Activated CD4-positive, alpha-beta T cell treated with anti-CD3 and anti-CD28 coated beads, Interleukin-2, amount 10 ng/mL, durations not matched to agents 7 days and 5 days (primary cell): Measurements from ENCODE around the gene ACBD6. TPM values are rescaled to one million over a fixed set of nuclear protein-coding genes. Genes with fewer than 3 reads are reported as not detected.
A peak's percentile ranks its signal among the peaks of the same experiment; 100 is the strongest.

Experiments used
- CTCF ChIA-PET: fragments of 350-600 bp; sonication (Branson Sonifier 250); formaldehyde crosslinking; loops from one replicate; lab custom pipeline; 2021; ENCODE audit warnings: antibody characterized with exemption; lab: Charles Lee
- POLR2A ChIA-PET: fragments of 350-600 bp; sonication (Branson Sonifier 250); formaldehyde crosslinking; loops from one replicate; lab custom pipeline; 2021; ENCODE audit warnings: antibody characterized with exemption; lab: Charles Lee
- DNase-seq: peaks from one replicate; pipeline ENCODE4 v3.0.0-alpha.2; 2020
- H3K27ac Mint-ChIP-seq: one replicate; pipeline ENCODE4 v1.8.0; 2021; ENCODE audit warnings: mild to moderate bottlenecking, moderate library complexity, mixed read lengths
- H3K27me3 Mint-ChIP-seq: one replicate; pipeline ENCODE4 v1.8.0; 2021; ENCODE audit warnings: mixed read lengths
- H3K36me3 Mint-ChIP-seq: one replicate; pipeline ENCODE4 v1.8.0; 2021; ENCODE audit warnings: low read depth, mixed read lengths
- H3K4me1 Mint-ChIP-seq: one replicate; pipeline ENCODE4 v1.8.0; 2021; ENCODE audit warnings: mixed read lengths
- H3K4me3 Mint-ChIP-seq: one replicate; pipeline ENCODE4 v1.8.0; 2021; ENCODE audit warnings: mild to moderate bottlenecking, moderate library complexity, mixed read lengths
- H3K9me3 Mint-ChIP-seq: one replicate; pipeline ENCODE4 v1.8.0; 2021; ENCODE audit warnings: mixed read lengths
- total RNA-seq, 2 experiments: library from RNA; stranded (reverse); gene quantifications; one replicate each; pipeline ENCODE4 v1.2.3, GENCODE V29; 2021

Gene ACBD6
- total RNA-seq, 2 experiments from 2014 or later: 39.9 to 40.8 TPM

- no peaks in the 10 kb centered on the region for H3K36me3 Mint-ChIP-seq
- H3K4me3 Mint-ChIP-seq: no peak overlapping the region
- peaks cover 2% of the 10 kb centered on the region for H3K4me1 Mint-ChIP-seq
- CTCF ChIA-PET: interaction anchor here (1.2 kb wide), 1 partner anchor 340 kb away, joined by 3 read pairs; no protein-coding TSS in a partner anchor
- no peaks in the 10 kb centered on the region for H3K27me3 Mint-ChIP-seq
- H3K9me3 Mint-ChIP-seq: no peaks in the 10 kb centered on the region
- no peak overlapping the region for H3K27ac Mint-ChIP-seq
- DNase-seq: no peak
- POLR2A ChIA-PET: no interaction called here
These were observed 19.8 kb upstream of the ACBD6 start for GRCh38 chr1:180522213-180522515.

GRCh38 chr1:180521474-180522212 is 19.3 kb upstream of the ACBD6 start:
- no peaks in the 10 kb centered on the region for H3K36me3 Mint-ChIP-seq
- no peak for DNase-seq
- H3K27ac Mint-ChIP-seq: no peak overlapping the region
- H3K4me1 Mint-ChIP-seq: peaks cover 2% of the 10 kb centered on the region
- POLR2A ChIA-PET: no interaction called here
- no peak overlapping the region for H3K4me3 Mint-ChIP-seq
- no peaks in the 10 kb centered on the region for H3K27me3 Mint-ChIP-seq
- CTCF ChIA-PET: interaction anchor here (1.2 kb wide), 1 partner anchor 341 kb away, joined by 3 read pairs; no protein-coding TSS in a partner anchor
- no peaks in the 10 kb centered on the region for H3K9me3 Mint-ChIP-seq

GRCh38 chr1:180519846-180520245 is 17.5 kb upstream of the ACBD6 start:
- Mint-ChIP-seq H3K4me3 (no peak overlapping the region), H3K4me1 (peaks cover 3% of the 10 kb centered on the region), H3K27me3 (no peaks in the 10 kb centered on the region), H3K9me3 (no peaks in the 10 kb centered on the region), H3K27ac (no peak overlapping the region), H3K36me3 (no peaks in the 10 kb centered on the region)
- no peak for DNase-seq
- CTCF ChIA-PET: no interaction called here
- POLR2A ChIA-PET: no interaction called here

- DNase-seq: peak; percentile 73
- H3K36me3 Mint-ChIP-seq: no peaks in the 10 kb centered on the region
- H3K9me3 Mint-ChIP-seq: no peaks in the 10 kb centered on the region
- H3K27ac Mint-ChIP-seq: no peak overlapping the region
- CTCF ChIA-PET: interaction anchor here (0.6 to 2.7 kb wide), 17 partner anchors 8 to 686 kb away, joined by 3 to 19 read pairs (median 3); partner anchors contain the start of genes ACBD6 and KIAA1614
- no peak overlapping the region for H3K4me3 Mint-ChIP-seq
- peaks cover 10% of the 10 kb centered on the region for H3K27me3 Mint-ChIP-seq
- POLR2A ChIA-PET: no interaction called here
- peaks cover 3% of the 10 kb centered on the region for H3K4me1 Mint-ChIP-seq
These were observed 13.5 kb upstream of the ACBD6 start for GRCh38 chr1:180515857-180516388.

GRCh38 chr1:180515364-180515763 is 13.0 kb upstream of the ACBD6 start:
- DNase-seq: no peak
- no peak overlapping the region for H3K4me3 Mint-ChIP-seq
- ChIA-PET CTCF (interaction anchor here (0.6 to 2.7 kb wide), 16 partner anchors 9 to 687 kb away, joined by 3 to 19 read pairs (median 3); partner anchors contain the start of gene ACBD6), POLR2A (no interaction called here)
- H3K27ac Mint-ChIP-seq: no peak overlapping the region
- H3K36me3 Mint-ChIP-seq: no peaks in the 10 kb centered on the region
- no peaks in the 10 kb centered on the region for H3K9me3 Mint-ChIP-seq
- peaks cover 3% of the 10 kb centered on the region for H3K4me1 Mint-ChIP-seq
- peaks cover 13% of the 10 kb centered on the region for H3K27me3 Mint-ChIP-seq

GRCh38 chr1:180513531-180513930 is 11.2 kb upstream of the ACBD6 start:
- Mint-ChIP-seq H3K9me3 (no peaks in the 10 kb centered on the region), H3K27me3 (peaks cover 14% of the 10 kb centered on the region), H3K36me3 (no peaks in the 10 kb centered on the region), H3K27ac (no peak overlapping the region), H3K4me3 (no peak overlapping the region), H3K4me1 (peaks cover 3% of the 10 kb centered on the region)
- POLR2A ChIA-PET: no interaction called here
- no peak for DNase-seq
- CTCF ChIA-PET: interaction anchor here (0.5 kb wide), 1 partner anchor 572 kb away, joined by 3 read pairs; no protein-coding TSS in a partner anchor

GRCh38 chr1:180510882-180511281 is 8.5 kb upstream of the ACBD6 start:
- POLR2A ChIA-PET: no interaction called here
- Mint-ChIP-seq H3K36me3 (no peaks in the 10 kb centered on the region), H3K27ac (no peak overlapping the region), H3K9me3 (no peaks in the 10 kb centered on the region), H3K27me3 (peaks cover 16% of the 10 kb centered on the region), H3K4me1 (peaks cover 6% of the 10 kb centered on the region), H3K4me3 (no peak overlapping the region)
- CTCF ChIA-PET: interaction anchor here (1.4 kb wide), 1 partner anchor 9 kb away, joined by 5 read pairs; no protein-coding TSS in a partner anchor
- no peak for DNase-seq

GRCh38 chr1:180508725-180509097 is 6.3 kb upstream of the ACBD6 start:
- Mint-ChIP-seq H3K36me3 (no peaks in the 10 kb centered on the region), H3K27ac (no peak overlapping the region), H3K4me3 (no peak overlapping the region), H3K27me3 (peaks cover 16% of the 10 kb centered on the region), H3K4me1 (peaks cover 8% of the 10 kb centered on the region), H3K9me3 (no peaks in the 10 kb centered on the region)
- no peak for DNase-seq
- ChIA-PET POLR2A (no interaction called here), CTCF (no interaction called here)

- peaks cover 16% of the 10 kb centered on the region for H3K27me3 Mint-ChIP-seq
- no peak overlapping the region for H3K27ac Mint-ChIP-seq
- DNase-seq: peak; percentile 23
- POLR2A ChIA-PET: no interaction called here
- H3K4me1 Mint-ChIP-seq: peaks cover 14% of the 10 kb centered on the region
- CTCF ChIA-PET: no interaction called here
- H3K36me3 Mint-ChIP-seq: no peaks in the 10 kb centered on the region
- no peaks in the 10 kb centered on the region for H3K9me3 Mint-ChIP-seq
- no peak overlapping the region for H3K4me3 Mint-ChIP-seq
These were observed 5.7 kb upstream of the ACBD6 start for GRCh38 chr1:180507795-180508724.

- Mint-ChIP-seq H3K4me1 (peaks cover 29% of the 10 kb centered on the region), H3K4me3 (no peak overlapping the region), H3K9me3 (no peaks in the 10 kb centered on the region), H3K36me3 (peaks cover 4% of the 10 kb centered on the region), H3K27me3 (peaks cover 7% of the 10 kb centered on the region), H3K27ac (no peak overlapping the region)
- POLR2A ChIA-PET: no interaction called here
- no peak for DNase-seq
- CTCF ChIA-PET: interaction anchor here (1.5 to 3.0 kb wide), 2 partner anchors 10 to 357 kb away, joined by 7 to 14 read pairs; no protein-coding TSS in a partner anchor
These were observed 3.5 kb upstream of the ACBD6 start for GRCh38 chr1:180505732-180506335.

GRCh38 chr1:180504186-180504585 is 1.8 kb upstream of the ACBD6 start:
- Mint-ChIP-seq H3K4me3 (no peak overlapping the region), H3K36me3 (peaks cover 8% of the 10 kb centered on the region), H3K27ac (no peak overlapping the region), H3K9me3 (no peaks in the 10 kb centered on the region), H3K27me3 (peaks cover 2% of the 10 kb centered on the region), H3K4me1 (peaks cover 38% of the 10 kb centered on the region)
- no peak for DNase-seq
- ChIA-PET POLR2A (no interaction called here), CTCF (interaction anchor here (1.0 to 3.0 kb wide), 4 partner anchors 8 to 383 kb away, joined by 3 to 14 read pairs (median 6); no protein-coding TSS in a partner anchor)

- H3K9me3 Mint-ChIP-seq: no peaks in the 10 kb centered on the region
- ChIA-PET CTCF (interaction anchor here (1.0 to 3.0 kb wide), 5 partner anchors 9 to 384 kb away, joined by 3 to 14 read pairs (median 4); partner anchors contain the start of gene XPR1), POLR2A (no interaction called here)
- H3K27ac Mint-ChIP-seq: peak overlapping the region; percentile 98
- H3K36me3 Mint-ChIP-seq: peaks cover 11% of the 10 kb centered on the region
- no peak for DNase-seq
- peaks cover 41% of the 10 kb centered on the region for H3K4me1 Mint-ChIP-seq
- peaks cover 2% of the 10 kb centered on the region for H3K27me3 Mint-ChIP-seq
- peak overlapping the region; percentile 95 for H3K4me3 Mint-ChIP-seq
These were observed 994 bp upstream of the ACBD6 start for GRCh38 chr1:180503280-180503862.
